Mesenteric fat pad (tissue), 1 donor: Measurements from ENCODE around the gene TMEM168. TPM values are rescaled to one million over a fixed set of nuclear protein-coding genes. Genes with fewer than 3 reads are reported as not detected.
"Not testable (repeated sequence)": the region's sequence is repeated elsewhere in the genome, so short reads cannot be mapped to it uniquely, and the experiment has no call there.

Source experiments
- DNase-seq: peaks from one replicate; pipeline ENCODE4 v3.0.0-alpha.2; 2020; ENCODE audit warnings: low spot score
- total RNA-seq: library from RNA; stranded (reverse); fragmentation: NEBNext Ultra II Directional; extraction: Animal tissue kit (Norgen Biotek cat#: 25700); gene quantifications from one replicate; pipeline ENCODE4 v1.2.1, GENCODE V29; 2021
- donor health status: DM: yes; HTN: yes; CAD: no.

TMEM168 gene
- total RNA-seq, 1 donor from 2014 or later = 26.8 TPM

- DNase-seq = no peak
Observed at GRCh38 chr7:112782498-112782897, 7.7 kb downstream of the TMEM168 start.

- no peak for DNase-seq
Observed at GRCh38 chr7:112781558-112781957, 8.6 kb downstream of the TMEM168 start.

- no peak for DNase-seq
Observed at GRCh38 chr7:112781110-112781509, 9.1 kb downstream of the TMEM168 start.

DNA sequence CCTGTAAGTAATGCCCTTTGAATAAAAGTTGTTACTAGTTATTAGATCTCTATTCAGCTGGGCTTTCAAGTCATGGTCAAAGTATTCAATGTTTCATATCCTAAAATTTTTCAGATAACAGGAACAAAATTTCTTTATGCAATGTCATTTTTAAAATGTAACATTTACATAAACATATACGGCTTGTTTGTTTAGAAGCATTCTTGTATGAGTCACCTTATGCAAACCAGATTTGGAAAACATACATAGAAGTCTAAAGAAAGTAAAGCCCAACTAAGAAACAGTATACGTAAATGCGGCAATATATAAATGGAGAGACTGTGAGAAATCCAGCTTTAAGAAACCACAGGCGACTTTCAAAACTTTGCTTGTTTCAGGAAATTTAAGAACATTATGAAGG lies 10.5 kb downstream of the TMEM168 start:
- DNase-seq = no peak

DNA sequence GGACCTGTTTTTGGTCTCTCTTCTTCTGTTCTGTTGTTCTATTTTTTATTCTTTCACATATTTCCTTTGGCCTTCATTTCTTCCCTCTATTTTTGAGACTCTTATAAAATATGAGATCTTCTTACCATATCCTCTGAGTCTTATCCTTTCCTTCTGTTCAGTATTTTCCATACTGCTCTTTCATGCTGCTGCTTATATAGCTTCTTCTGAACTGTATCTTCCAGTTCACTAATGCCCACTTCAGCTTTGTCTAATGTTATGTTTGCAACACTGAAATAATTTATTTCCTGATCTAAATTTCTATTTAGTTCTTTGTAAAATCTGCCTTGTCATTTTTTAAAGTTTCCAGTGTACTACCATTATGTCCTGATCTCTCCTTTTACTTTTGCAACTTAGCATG lies 12.8 kb downstream of the TMEM168 start:
- no peak for DNase-seq

GRCh38 chr7:112771166-112771565 lies 19.0 kb downstream of the TMEM168 start:
- no peak for DNase-seq

GRCh38 chr7:112770051-112770450 lies 20.1 kb downstream of the TMEM168 start:
- DNase-seq = no peak

DNA sequence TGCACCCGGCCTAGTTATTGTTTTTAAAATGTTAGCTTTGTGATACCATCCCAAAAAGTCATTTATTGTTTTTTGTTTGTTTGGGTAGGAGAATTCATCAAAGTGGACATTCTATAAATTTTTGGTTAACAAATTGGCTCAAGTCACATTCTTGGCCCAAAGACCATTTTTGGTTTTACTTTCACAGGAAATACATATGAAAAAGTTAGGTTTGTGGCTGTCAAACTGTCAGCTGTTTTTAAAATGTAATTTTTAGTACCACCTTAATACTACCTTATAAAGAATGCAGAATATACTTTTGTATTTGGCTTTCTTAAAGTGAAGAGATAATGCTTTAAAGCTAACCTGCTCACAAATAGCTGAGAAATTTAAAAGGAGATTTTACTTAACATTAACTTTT lies 25.1 kb downstream of the TMEM168 start:
- no peak for DNase-seq

- DNase-seq = no peak
Observed at GRCh38 chr7:112763996-112764395, 26.2 kb downstream of the TMEM168 start.

- no peak for DNase-seq
Observed at GRCh38 chr7:112763298-112763697, 26.9 kb downstream of the TMEM168 start.

- no peak for DNase-seq
Observed at GRCh38 chr7:112759905-112760304, 30.3 kb downstream of the TMEM168 start.

DNA sequence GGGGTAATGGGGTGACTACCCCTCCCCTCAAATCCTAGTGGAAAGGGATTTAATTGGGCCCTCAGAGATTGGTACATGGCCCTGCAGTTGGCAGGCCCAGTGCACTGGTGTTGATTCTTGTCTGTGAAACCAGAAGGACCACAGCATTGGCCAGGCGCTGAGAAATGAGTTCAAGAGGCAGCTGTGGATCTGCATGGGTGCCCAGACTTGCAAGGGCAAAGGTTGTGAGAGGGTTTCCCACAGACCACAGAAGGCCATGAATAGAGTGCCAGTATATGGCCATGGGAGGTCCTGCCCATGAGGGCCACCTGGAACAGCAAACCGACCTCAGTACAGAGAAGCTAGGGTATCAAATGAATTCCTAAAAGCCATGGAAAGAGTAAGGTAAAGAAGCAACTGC lies 32.9 kb downstream of the TMEM168 start:
- DNase-seq = no peak

GRCh38 chr7:112753298-112753697 lies 36.9 kb downstream of the TMEM168 start:
- DNase-seq = no peak

DNA sequence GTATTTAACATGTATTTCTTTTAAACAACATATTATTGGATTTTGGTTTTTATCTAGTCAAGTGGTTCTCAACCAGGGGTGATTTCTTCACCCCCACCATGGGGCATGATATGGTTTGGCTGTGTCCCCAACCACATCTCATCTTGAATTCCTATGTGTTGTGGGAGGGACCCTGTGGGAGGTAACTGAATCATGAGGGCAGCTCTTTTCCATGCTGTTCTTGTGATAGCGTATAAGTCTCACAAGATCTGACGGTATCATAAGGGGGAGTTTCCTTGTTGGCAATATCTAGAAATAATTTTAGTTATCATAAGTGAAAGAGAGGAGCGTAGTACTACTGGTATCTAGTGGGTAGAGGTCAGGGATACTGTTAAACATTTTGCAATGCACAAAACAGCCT lies 37.6 kb downstream of the TMEM168 start:
- DNase-seq = no peak

- DNase-seq = no peak
Observed at GRCh38 chr7:112749775-112750174, 40.4 kb downstream of the TMEM168 start.

DNA sequence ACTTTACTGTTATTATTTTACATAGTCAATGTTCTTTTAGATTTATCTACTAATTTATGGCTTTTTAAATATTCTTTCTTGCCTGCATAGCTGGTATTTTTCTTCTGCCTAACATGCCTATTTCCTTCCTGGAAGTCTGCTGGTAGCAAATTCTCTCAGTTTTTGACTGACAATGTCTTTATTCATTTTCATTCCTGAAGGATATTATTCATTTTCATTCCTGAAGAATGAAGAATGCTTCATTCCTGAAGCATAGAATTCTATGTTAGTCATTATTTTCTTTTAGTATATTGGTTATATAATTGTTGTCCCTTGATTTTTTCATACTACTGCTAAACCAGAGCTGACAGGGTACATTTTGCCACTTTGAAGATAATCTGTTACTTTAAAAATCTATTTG lies 41.8 kb downstream of the TMEM168 start:
- DNase-seq = no peak

DNA sequence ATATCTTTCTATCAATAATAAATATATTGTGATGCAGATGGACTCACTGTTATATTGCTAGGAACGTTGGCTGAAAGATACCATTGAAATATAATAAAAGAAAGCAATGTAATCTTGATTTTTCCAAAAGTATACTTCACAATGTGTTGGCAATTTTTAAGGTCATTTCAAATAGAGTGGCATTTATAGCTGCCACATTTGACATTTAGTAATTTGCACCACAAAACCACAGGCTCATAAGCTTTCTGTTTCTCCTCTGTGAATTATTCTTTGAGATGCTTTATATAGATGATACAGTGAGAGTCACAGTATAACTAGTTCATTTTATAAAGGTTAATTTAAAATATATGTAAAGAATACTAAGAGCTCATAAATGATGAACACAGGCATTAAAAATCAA lies 44.6 kb downstream of the TMEM168 start:
- DNase-seq = no peak

DNA sequence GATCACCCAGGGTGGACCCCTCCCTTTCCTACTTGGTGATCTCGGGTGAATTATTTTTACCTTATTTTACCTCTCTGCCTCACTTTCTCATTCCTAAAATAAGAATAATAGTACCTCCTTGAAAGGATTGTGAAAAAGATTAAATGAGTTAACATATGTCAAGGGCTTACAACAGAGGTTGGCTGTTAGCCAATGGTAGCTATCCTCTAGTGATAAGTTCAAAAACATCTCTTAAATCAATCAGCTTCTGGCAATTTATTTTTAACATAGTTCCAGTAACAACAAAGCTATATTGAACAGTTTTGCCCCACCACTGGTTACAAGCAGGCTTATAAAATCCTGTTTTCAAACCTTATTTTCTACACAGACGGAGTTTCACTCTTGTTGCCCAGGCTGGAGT lies 45.4 kb downstream of the TMEM168 start:
- no peak for DNase-seq

DNA sequence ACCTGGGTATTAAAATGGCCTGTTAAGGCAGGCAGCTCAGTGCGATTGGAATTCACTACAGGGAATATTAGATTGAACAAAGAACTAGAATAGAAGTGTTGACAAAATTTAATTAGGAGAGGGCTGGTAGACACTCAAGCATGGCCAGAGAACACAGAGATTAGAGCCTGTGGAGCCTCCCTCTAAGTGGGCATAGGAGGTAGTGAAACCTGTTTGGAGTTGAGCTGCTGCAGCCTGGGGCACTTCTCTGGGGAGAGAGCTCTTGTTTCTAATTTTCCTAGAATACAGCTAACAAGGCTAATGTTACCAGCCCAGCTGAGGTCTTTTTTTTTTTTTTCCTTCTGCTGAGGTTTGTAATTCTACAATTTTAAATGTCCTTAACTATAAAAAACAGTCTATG lies 46.4 kb downstream of the TMEM168 start:
- DNase-seq = no peak

GRCh38 chr7:112740667-112741066 lies 49.5 kb downstream of the TMEM168 start:
- DNase-seq = no peak

GRCh38 chr7:112739436-112740180 lies 50.6 kb downstream of the TMEM168 start:
- no peak for DNase-seq

- DNase-seq = no peak
Observed at GRCh38 chr7:112735261-112735660, 54.9 kb downstream of the TMEM168 start.

DNA sequence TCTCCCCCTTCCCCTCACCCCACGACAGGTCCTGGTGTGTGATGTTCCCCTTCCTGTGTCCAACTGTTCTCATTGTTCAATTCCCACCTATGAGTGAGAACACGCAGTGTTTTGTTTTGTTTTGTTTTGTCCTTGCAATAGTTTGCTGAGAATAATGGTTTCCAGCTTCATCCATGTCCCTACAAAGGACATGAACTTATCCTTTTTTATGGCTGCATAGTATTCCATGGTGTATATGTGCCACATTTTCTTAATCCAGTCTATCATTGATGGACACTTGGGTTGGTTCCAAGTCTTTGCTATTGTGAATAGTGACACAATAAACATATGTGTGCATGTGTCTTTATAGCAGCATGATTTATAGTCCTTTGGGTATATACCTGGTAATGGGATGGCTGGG lies 58.9 kb downstream of the TMEM168 start:
- DNase-seq = not testable (repeated sequence)

DNA sequence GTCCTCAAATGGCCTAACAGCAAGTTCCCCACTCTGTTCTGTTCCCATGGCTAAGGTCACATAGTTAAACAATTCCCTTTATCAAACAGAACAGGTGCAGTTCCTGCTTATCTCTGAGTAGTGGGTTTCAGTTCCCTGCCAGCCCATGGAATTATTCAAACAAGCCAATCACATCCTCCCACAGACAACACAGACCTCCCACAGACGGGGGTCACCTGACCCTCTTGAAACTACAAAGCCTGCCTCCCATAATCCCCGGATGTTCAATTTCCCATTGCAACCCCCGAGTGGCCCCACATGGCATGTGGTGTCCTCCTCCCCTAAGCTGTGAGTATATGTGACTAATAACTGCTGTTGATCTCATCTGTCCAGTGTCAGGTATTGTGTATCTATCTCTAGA lies 64.1 kb downstream of the TMEM168 start:
- DNase-seq = no peak
